RWPE1 (cell line): ENCODE data around the gene INSL6.

Experiments used
- CTCF ChIA-PET: fragments of 350-600 bp; sonication (Branson Sonifier 250); formaldehyde crosslinking; extraction: SDS; loops from one replicate; lab custom pipeline; 2021; lab: Yijun Ruan, JAX
- POLR2A ChIA-PET: fragments of 400-600 bp; formaldehyde crosslinking; extraction: SDS; loops from one replicate; lab custom pipeline; 2020; ENCODE audit warnings: antibody characterized with exemption; ENCODE audit not compliant: low non-redundant PET; lab: Yijun Ruan, JAX
- DNase-seq: peaks from one replicate; pipeline ENCODE4 v3.0.0; 2012; ENCODE audit warnings: low spot score
- H3K27ac ChIP-seq: fragments of 450-650 bp; 2 replicates; pipeline ENCODE4 v1.5.1; 2017
- CTCF ChIP-seq: fragments of 450-650 bp; conservative IDR thresholded peaks from 2 replicates; pipeline ENCODE4 v1.5.1; 2017; ENCODE audit warnings: low read depth, mild to moderate bottlenecking

INSL6 gene

GRCh38 chr9:5146241-5146640 lies 39.2 kb downstream of the INSL6 start:
- POLR2A ChIA-PET, result no interaction called here
- CTCF ChIA-PET, result no interaction called here
- no peak overlapping the region for H3K27ac ChIP-seq
- no peak for DNase-seq
- TF ChIP-seq CTCF, result no peak

GRCh38 chr9:5144217-5144616 lies 41.2 kb downstream of the INSL6 start:
- ChIA-PET CTCF (no interaction called here), POLR2A (no interaction called here)
- TF ChIP-seq CTCF, result no peak
- no peak overlapping the region for H3K27ac ChIP-seq
- no peak for DNase-seq

GRCh38 chr9:5140151-5140550 lies 45.3 kb downstream of the INSL6 start:
- POLR2A ChIA-PET, result no interaction called here
- H3K27ac ChIP-seq, result no peak overlapping the region
- peak; percentile 0 for DNase-seq
- CTCF ChIA-PET, result no interaction called here
- TF ChIP-seq CTCF, result no peak

- TF ChIP-seq CTCF, result no peak
- CTCF ChIA-PET, result no interaction called here
- H3K27ac ChIP-seq, result no peak overlapping the region
- DNase-seq, result no peak
- POLR2A ChIA-PET, result no interaction called here
Observed at GRCh38 chr9:5122516-5122915, 62.9 kb downstream of the INSL6 start.

GRCh38 chr9:5122116-5122515 lies 63.3 kb downstream of the INSL6 start:
- ChIA-PET CTCF (no interaction called here), POLR2A (no interaction called here)

GRCh38 chr9:5113994-5114748 lies 71.3 kb downstream of the INSL6 start:
- no peak for DNase-seq
- ChIA-PET CTCF (no interaction called here), POLR2A (no interaction called here)
- no peak for TF ChIP-seq CTCF
- no peak overlapping the region for H3K27ac ChIP-seq

More at GRCh38 chr9:5122116-5122515, 63.3 kb downstream of the INSL6 start:
- no peak overlapping the region for H3K27ac ChIP-seq
- DNase-seq, result no peak
- no peak for TF ChIP-seq CTCF
